ENCODE data around the gene MISP.

- TF ChIP-seq CTCF (IDR thresholded peaks at IDR 0.05) (peak; percentile 48), EZH2 (IDR thresholded peaks at IDR 0.05; ENCODE audit: borderline replicate concordance, insufficient read depth, low read depth, low read length, poor library complexity, severe bottlenecking) (no peak)
These were observed 20.4 kb downstream of the MISP start for GRCh38 chr19:771332-771785.
